A172 (cell line): ENCODE measurements around the gene INPP5E. TPM values are rescaled to one million over a fixed set of nuclear protein-coding genes. Genes with fewer than 3 reads are reported as not detected.
A peak's percentile ranks its signal among the peaks of the same experiment; 100 is the strongest.

Experiments
- DNase-seq: peaks from one replicate; pipeline ENCODE4 v3.0.0-alpha.2; 2015; ENCODE audit warnings: low spot score
- total RNA-seq: library from RNA; depleted of rRNA; stranded (reverse); fragments of >200 nt; shearing (Covaris generic); gene quantifications from 2 replicates; pipeline ENCODE4 v1.2.3, GENCODE V29; 2014; rRNA removed

Gene INPP5E, protein sequence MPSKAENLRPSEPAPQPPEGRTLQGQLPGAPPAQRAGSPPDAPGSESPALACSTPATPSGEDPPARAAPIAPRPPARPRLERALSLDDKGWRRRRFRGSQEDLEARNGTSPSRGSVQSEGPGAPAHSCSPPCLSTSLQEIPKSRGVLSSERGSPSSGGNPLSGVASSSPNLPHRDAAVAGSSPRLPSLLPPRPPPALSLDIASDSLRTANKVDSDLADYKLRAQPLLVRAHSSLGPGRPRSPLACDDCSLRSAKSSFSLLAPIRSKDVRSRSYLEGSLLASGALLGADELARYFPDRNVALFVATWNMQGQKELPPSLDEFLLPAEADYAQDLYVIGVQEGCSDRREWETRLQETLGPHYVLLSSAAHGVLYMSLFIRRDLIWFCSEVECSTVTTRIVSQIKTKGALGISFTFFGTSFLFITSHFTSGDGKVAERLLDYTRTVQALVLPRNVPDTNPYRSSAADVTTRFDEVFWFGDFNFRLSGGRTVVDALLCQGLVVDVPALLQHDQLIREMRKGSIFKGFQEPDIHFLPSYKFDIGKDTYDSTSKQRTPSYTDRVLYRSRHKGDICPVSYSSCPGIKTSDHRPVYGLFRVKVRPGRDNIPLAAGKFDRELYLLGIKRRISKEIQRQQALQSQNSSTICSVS
- 16.6 and 17.6 TPM in 2 replicates for total RNA-seq

DNA sequence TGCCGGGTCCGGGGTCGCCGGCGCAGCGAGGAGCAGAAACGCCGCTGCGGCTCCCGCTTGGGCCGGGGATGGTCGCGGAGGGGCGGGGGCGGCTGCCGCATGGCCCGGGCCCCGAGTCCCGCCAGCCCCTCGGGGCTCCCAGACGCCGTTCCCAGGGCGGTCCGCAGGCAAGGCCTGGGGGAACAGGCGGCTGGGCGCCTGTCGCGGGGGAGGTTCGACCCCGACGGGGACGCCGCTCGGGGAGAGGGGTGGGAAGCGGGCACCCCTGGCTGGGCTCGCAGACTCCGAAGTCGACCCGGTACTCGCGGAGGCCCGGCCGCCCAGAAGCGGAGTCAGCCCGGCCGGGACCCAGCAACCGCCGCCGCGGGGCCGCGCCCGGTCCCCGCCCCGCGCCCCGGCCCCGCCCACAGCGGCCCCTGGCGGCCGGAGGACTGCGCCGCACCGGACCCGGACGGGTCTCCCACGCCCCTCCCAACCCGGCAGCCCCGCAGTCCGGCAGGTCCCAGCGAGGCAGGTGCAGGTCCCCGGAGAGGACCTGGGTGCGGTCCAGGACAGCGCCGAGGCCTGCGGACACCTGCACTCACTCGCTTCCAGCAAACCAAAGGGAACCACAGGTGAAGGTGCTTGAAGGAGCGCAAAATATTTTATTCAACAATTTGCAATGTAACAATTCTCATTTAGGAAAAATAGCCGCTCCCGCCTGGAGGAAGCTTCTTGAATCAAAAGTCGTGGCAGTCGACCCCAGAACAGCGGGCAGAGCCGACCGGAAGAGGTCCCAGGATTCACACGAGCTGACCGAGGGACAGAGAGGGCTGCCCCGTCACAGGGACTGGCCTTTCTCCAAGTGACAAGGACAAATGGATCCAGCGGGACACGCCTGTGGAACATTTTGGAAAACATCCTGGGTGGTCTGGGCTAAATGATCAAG, at the start of gene INPP5E:
INPP5E (minus strand) TSS at position 365 of the 928 bp plus-strand sequence. CDS start 426 bp downstream, outside the sequence.
- peak; percentile 49 for DNase-seq

DNA sequence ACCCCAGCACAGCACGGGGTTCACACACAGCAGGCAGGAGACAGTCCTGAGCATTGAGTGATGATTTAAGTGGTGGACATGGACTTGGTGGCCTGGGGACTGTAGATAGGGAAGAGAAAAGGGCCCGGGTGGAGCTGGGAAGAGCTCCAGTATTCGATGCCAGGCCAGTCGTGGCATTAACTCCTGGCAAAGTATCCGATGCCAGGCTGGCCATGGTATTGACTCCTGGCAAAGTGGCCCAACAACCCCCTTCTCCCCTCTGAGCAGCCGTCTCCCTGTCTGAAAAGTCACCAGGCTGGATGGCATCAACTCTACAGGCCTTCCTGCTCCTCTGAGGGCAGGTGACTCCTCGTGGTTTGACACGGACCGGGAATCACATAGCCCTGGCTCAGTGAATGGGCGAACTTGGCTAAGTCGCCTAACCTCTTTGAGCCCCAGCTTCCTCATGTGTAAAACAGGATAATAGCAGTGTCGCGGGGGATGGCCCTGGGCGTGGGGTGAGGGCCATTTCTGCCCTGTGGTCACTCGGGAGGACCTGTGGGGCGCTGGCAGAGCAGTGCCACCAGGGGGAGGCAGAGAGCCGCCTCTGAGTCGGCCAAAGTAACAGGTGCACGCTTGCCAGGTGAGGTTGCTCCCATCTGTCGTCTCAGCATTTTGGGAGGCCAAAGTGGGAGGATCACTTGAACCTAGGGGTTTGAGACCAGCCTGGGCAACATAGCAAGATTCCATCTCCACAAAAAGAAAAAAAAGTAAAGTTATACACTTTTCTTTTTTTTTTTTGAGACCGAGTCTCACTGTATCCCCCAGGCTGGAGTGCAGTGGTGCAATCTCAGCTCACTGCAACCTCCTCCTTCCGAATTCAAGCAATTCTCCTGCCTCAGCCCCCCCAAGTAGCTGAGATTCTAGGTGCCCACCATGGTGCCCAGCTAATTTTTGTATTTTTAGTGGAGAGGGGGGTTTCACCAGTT, 48.9 kb upstream of the INPP5E start:
- peak; percentile 63 for DNase-seq

DNA sequence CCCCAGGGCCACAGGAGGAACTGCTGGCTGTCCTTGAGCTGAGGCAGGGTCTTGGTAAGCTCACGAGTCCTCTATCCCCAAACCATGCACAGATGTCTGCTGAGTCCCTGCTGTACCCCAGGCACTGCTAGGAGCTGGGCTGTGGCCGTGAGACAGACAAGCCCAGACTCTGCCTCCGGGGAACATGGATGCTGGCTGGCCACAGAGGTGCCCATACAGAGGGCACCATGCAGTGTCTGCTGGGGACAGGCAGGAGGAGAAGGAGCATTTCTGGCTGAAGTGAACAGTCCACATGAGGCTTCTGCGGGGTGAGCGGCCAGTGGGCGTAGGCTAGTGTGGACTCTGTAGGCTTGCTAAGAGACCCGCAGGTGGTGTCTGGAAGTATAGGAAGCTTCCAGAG, 48.0 kb upstream of the INPP5E start:
- DNase-seq = no peak

GRCh38 chr9:136486823-136487620, 47.4 kb upstream of the INPP5E start:
- DNase-seq = no peak

- DNase-seq = no peak
These were observed 46.5 kb upstream of the INPP5E start for GRCh38 chr9:136486131-136486530.

DNA sequence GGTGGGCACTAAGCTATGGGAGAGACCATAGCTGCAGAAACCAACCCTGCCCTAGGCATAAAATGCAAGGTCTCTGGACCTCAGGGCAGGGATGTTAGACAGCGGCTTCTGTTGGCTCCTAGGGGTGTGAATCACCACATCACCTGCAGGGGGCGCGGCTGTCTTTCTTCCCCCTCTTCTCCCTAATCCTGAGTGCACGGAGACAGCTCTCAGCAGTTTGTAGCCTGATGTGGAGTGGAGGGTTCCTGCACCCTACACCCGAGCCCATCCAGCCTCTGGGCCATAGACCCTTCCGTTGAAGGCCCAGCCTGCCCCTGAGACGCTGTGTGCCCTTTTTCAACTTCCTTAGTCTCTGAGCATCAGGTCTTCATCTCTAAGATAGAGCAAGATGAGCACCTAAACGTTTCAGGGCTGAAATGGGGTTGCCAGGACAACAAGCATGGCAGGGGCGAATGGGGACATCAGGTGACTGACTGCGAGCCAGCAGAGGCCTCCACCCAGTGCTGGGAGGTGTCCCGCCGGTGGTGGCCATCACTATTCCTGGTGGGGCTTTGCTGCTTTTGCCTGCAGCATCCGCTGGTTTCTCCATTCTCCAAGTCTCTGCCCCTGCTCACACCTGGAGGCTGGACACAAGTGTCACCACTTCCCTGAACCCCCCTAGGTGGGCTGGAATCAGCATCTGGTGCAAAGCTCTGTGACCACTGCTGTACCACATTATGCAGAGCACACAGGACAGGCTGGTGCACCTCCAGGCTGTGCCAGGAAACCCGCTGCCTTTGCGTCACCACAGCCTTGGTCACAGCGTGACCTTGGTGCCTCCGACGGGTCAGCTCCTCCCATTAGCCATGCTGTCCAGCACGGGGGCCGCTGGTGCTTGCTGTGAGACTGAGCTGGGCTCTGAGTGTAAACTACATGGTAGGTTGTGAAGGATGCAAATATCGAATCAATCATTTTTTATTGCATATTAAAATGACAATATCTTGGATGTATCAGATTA, 45.7 kb upstream of the INPP5E start:
- DNase-seq = peak; percentile 94

- DNase-seq = no peak
These were observed 44.8 kb upstream of the INPP5E start for GRCh38 chr9:136484153-136485048.

DNA sequence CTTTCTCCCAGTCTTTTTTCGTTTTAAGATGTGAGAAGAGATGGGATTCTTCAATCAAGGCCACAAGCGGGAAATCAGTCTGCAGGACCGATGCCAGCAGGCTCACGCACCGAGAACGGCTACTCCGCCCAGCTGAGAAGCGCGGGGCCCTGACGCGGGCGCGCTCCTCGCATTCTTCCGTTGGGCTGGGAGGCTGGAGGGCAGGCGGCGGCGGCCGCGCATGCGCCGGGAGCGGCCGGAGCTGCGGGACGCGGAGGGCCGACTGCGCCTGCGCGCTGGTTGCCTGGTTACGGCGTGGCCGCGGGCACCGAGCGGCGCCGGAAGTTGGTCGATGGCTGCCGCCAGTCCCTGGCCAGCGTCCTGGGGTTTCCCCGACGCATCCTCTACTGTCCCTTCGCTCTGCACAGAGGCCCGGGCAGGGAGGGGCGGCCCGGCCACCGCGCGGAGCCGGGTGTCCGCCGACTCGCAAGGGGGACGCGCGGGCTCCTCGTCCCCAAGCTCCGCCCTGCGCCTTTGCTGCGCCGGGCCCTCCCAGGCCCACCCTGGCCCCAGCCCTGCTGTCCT, 44.0 kb upstream of the INPP5E start:
- peak; percentile 91 for DNase-seq

DNA sequence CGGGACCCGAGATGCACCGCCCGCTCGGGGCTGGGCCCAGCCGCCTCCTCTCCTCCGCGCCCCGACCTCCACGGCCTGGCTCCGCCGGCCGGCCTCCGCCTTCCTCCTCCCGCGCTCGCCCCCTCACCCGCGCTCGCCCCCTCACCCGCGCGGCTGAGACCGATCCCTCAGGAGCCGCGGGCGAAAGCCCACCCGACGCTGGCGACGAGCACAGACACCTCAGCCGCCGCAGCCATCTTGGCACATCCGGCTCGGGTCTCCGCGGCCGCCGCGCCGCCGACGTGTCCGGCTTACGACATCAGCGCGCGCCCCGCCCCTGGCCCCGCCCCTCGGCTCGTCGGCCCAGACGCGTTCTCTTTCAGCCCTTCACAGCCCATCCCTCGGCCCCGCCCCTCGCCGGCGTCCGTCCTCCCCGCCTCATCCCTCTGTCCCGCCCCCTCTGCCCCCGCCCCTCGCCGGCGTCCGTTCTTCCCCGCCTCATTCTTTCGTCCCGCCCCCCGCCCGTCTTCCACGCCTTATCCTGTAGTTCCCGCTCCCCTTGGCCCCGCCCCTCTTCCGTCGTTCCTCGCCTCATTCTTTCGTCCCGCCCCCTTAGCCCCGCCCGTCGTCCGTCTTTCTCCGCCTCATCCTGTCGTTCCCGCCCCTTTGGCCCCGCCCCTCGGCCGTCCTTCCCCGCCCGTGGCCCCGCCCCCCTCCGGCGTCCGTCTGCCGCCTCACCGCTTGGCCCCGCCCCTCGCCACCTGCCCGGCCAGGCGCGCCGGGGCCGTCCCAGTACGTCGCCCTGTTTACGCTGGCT, 43.3 kb upstream of the INPP5E start, which contains the start of gene SEC16A:
SEC16A (minus strand) TSS at position 248 of the 796 bp plus-strand sequence. CDS start 5,425 bp downstream, outside the sequence.
- peak; percentile 97 for DNase-seq

DNA sequence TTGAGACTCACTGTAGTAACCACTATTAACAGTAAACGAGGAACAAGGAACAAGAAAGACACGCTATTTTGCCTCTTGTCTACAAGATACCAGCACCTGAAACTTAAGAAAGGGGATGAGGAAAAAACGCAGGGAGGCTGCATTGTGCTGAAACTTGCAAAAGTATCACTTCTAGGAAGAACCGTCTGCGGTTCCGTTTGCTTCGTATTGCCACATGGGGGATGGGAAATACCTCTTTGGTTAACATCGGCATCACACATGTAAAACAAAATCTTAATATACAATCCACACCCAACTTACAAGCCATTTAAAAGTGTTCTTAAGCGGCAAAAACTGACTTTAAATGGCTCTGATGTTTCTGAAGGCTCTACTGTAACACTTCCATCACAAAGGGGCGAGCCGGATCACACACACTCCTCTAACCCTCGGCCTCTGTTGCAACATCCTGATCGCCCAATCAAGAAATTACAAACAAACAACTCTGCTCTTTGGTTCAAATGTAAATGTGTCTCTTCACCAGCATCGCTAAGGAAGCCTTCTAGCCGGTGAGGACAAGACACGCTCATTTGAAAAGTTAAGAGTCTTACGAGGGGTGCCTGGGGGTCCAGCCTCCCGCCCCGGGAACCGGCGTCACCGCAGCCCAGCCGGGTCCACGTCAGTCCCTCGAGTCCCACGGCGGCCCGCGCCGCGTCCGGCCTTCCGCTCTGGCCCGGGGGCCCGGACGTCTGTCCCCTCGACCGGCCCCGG, 42.6 kb upstream of the INPP5E start:
- DNase-seq = peak; percentile 63

DNA sequence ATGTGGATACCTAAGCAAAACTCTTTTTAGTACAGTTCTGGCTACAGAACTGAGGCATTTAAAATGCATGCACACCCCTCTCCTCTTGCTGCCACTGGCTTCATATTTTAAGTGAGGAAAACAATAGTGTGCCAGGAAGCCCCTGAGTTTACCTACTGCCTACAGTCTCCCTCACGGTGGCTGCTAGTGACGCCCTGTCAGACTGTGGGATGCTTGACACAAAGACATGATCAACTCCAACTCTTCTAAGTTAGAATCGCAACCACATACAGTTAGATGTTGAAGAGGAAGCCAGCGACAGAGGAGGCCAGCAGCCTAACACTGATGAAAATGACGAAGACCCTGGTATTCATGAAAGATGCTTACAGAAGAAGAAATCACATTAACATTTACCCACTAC, 41.9 kb upstream of the INPP5E start:
- DNase-seq = no peak

DNA sequence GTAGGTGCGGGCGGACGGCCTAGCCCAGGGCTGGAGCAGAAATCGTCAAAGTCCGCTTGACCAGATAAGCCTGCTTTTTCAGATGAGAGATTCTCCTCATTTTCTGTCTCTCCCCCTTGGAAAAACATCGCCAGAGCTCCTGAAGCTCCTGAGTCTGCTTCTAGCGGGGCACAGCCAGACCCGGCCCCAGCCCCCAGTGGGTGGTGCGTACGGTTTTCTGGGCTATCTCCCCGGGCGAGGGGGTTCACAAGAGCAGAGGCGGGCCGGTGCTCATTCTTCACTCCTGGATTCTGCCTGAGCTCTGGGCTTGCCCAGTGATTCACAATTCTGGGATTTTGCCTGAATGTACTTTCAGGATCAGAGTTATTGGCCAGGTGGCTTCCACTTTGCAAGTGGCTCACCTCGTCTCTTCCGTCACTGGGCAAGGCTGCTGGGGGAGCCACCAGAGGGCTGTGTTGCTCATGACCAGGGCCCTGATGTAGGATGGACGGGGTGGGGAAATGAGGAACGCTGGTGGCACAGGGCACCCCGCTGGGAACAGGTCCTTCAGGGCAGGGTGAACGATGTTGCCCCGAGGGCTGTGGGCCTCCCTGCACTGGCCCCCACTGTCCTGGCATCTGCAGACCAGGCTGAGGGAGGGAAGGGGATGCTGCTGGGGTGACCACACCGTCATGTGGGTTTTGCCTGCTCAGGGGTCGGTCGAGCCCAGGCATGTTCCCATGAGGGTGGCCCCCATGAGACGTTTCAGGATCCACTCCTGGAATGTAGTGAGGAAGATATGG, 36.9 kb upstream of the INPP5E start:
- no peak for DNase-seq

- DNase-seq = no peak
These were observed 35.6 kb upstream of the INPP5E start for GRCh38 chr9:136474974-136475865.
